Breast epithelium (tissue), 4 donors: ENCODE measurements around the gene KCNJ6. TPM values are rescaled to one million over a fixed set of nuclear protein-coding genes. Genes with fewer than 3 reads are reported as not detected.

Experiments
- DNase-seq, 2 donors: peaks; one replicate each; pipeline ENCODE4 v3.0.0-alpha.2; 2019; ENCODE audit warnings: low spot score in 2 of 2
- H3K27ac ChIP-seq, 2 donors: fragments of 200-600 bp; sonication (generic) in 1 of 2; one replicate each; pipeline ENCODE4 v1.5.1; 2016 to 2019; ENCODE audit warnings: mild to moderate bottlenecking in 1 of 2
- H3K27me3 ChIP-seq, 2 donors: fragments of 200-600 bp; sonication (generic) in 1 of 2; one replicate each; pipeline versions ENCODE4 v1.5.1 to v1.6.0; 2017 to 2019; ENCODE audit warnings: control low read depth in 1 of 2, mild to moderate bottlenecking in 1 of 2
- H3K36me3 ChIP-seq: fragments of 200-600 bp; one replicate; pipeline ENCODE4 v1.5.1; 2019
- H3K4me1 ChIP-seq, 2 donors: fragments of 200-600 bp; sonication (generic); one replicate each; pipeline ENCODE4 v1.5.1; 2016 to 2019; ENCODE audit warnings: control low read depth in 1 of 2
- H3K4me3 ChIP-seq, 3 donors: fragments of 200-600 bp; sonication (generic); 1 replicate in 2 of 3; 2 replicates in 1 of 3; pipeline ENCODE4 v1.5.1; 2016 to 2019; ENCODE audit warnings: mild to moderate bottlenecking in 3 of 3, moderate library complexity in 2 of 3
- H3K9me3 ChIP-seq, 2 donors: fragments of 200-600 bp; sonication (generic) in 1 of 2; one replicate each; pipeline ENCODE4 v1.5.1; 2016 to 2019; ENCODE audit warnings: control low read depth in 1 of 2
- CTCF ChIP-seq, 3 donors: fragments of 450-650 bp; IDR thresholded peaks; one replicate each; pipeline ENCODE4 v1.5.1; 2016 to 2017; ENCODE audit warnings: antibody characterized with exemption in 3 of 3, mild to moderate bottlenecking in 3 of 3, moderate library complexity in 3 of 3
- POLR2A ChIP-seq: fragments of 450-650 bp; IDR thresholded peaks from one replicate; pipeline ENCODE4 v1.6.1; 2016; ENCODE audit warnings: antibody characterized with exemption, mild to moderate bottlenecking, moderate library complexity
- POLR2AphosphoS5 ChIP-seq, 3 donors: sonication (generic); formaldehyde crosslinking; IDR thresholded peaks; one replicate each; pipeline ENCODE4 v1.6.1; 2017; ENCODE audit warnings: antibody characterized with exemption in 3 of 3
- intact Hi-C: fragments of 100-400 bp; cut with DNase I; formaldehyde crosslinking; loops from one replicate; pipeline ENCODE4 v1.15.1; 2023; ENCODE audit warnings: low total_unique reads
- total RNA-seq, 3 donors: library from RNA; depleted of rRNA; stranded (reverse); fragments of >200 nt; gene quantifications; one replicate each; pipeline ENCODE4 v1.1.0, GENCODE V29; 2016

The KCNJ6 gene
- total RNA-seq, 3 donors from 2014 or later, result not detected

- no peak for DNase-seq
- H3K9me3 ChIP-seq, result no peaks in the 10 kb centered on the region
- H3K27me3 ChIP-seq, result no peaks in the 10 kb centered on the region
- no peak for TF ChIP-seq CTCF (IDR thresholded peaks at IDR 0.05)
- no peak for TF ChIP-seq POLR2AphosphoS5 (IDR thresholded peaks at IDR 0.05)
- no peak for TF ChIP-seq POLR2A
- no peak overlapping the region for H3K4me3 ChIP-seq
- no peak overlapping the region for H3K27ac ChIP-seq
- intact Hi-C loops, result no loop called here
- no peaks in the 10 kb centered on the region for H3K36me3 ChIP-seq
- no peaks in the 10 kb centered on the region for H3K4me1 ChIP-seq
These were observed 94.3 kb downstream of the KCNJ6 start for GRCh38 chr21:37821786-37822450.

GRCh38 chr21:37821092-37821491 is 95.2 kb downstream of the KCNJ6 start:
- Histone ChIP-seq H3K4me1 (no peaks in the 10 kb centered on the region), H3K4me3 (no peak overlapping the region), H3K9me3 (no peaks in the 10 kb centered on the region), H3K36me3 (no peaks in the 10 kb centered on the region), H3K27ac (no peak overlapping the region), H3K27me3 (no peaks in the 10 kb centered on the region)
- TF ChIP-seq POLR2A (no peak), POLR2AphosphoS5 (IDR thresholded peaks at IDR 0.05) (no peak), CTCF (IDR thresholded peaks at IDR 0.05) (no peak)
- intact Hi-C loops, result no loop called here
- no peak for DNase-seq

GRCh38 chr21:37819372-37819771 is 96.9 kb downstream of the KCNJ6 start:
- no peak for DNase-seq
- no peak overlapping the region for H3K27ac ChIP-seq
- no peaks in the 10 kb centered on the region for H3K4me1 ChIP-seq
- no peaks in the 10 kb centered on the region for H3K36me3 ChIP-seq
- intact Hi-C loops, result no loop called here
- TF ChIP-seq CTCF (IDR thresholded peaks at IDR 0.05) (no peak), POLR2A (no peak), POLR2AphosphoS5 (IDR thresholded peaks at IDR 0.05) (no peak)
- H3K27me3 ChIP-seq, result no peaks in the 10 kb centered on the region
- H3K4me3 ChIP-seq, result no peak overlapping the region
- no peaks in the 10 kb centered on the region for H3K9me3 ChIP-seq

- H3K36me3 ChIP-seq, result no peaks in the 10 kb centered on the region
- H3K9me3 ChIP-seq, result peaks cover 0 to 12% of the 10 kb centered on the region in 2 donors
- no peak for DNase-seq
- TF ChIP-seq CTCF (IDR thresholded peaks at IDR 0.05) (no peak), POLR2A (no peak), POLR2AphosphoS5 (IDR thresholded peaks at IDR 0.05) (no peak)
- no peaks in the 10 kb centered on the region for H3K27me3 ChIP-seq
- no peak overlapping the region for H3K4me3 ChIP-seq
- H3K27ac ChIP-seq, result no peak overlapping the region
- H3K4me1 ChIP-seq, result no peaks in the 10 kb centered on the region
- intact Hi-C loops, result no loop called here
These were observed 99.0 kb downstream of the KCNJ6 start for GRCh38 chr21:37817242-37817641.

- Histone ChIP-seq H3K4me1 (no peaks in the 10 kb centered on the region), H3K27me3 (no peaks in the 10 kb centered on the region), H3K27ac (no peak overlapping the region), H3K36me3 (no peaks in the 10 kb centered on the region), H3K9me3 (peaks cover 3 to 18% of the 10 kb centered on the region in 2 donors), H3K4me3 (no peak overlapping the region)
- TF ChIP-seq POLR2A, result no peak
- no peak for TF ChIP-seq CTCF (IDR thresholded peaks at IDR 0.05)
- TF ChIP-seq POLR2AphosphoS5 (IDR thresholded peaks at IDR 0.05), result no peak
- DNase-seq, result no peak
- intact Hi-C loops, result loop anchor here (2.0 kb wide), 1 partner anchor 77 kb away; no protein-coding TSS in a partner anchor
These were observed 100.4 kb downstream of the KCNJ6 start for GRCh38 chr21:37815893-37816292.
